ENCODE data around the gene GLIS2. TPM values are rescaled to one million over a fixed set of nuclear protein-coding genes. Genes with fewer than 3 reads are reported as not detected.

Gene GLIS2
- total and polyA plus RNA-seq, 10 of the 15 experiments (the other 5 are each of a cell fraction or from before 2014, with no cell fraction given) = 0.03 to 0.64 (median 0.18) TPM; not detected in 4

GRCh38 chr16:4288148-4288921 is 27.5 kb upstream of the GLIS2 start (continued):
- TF ChIP-seq, protein P1, sequence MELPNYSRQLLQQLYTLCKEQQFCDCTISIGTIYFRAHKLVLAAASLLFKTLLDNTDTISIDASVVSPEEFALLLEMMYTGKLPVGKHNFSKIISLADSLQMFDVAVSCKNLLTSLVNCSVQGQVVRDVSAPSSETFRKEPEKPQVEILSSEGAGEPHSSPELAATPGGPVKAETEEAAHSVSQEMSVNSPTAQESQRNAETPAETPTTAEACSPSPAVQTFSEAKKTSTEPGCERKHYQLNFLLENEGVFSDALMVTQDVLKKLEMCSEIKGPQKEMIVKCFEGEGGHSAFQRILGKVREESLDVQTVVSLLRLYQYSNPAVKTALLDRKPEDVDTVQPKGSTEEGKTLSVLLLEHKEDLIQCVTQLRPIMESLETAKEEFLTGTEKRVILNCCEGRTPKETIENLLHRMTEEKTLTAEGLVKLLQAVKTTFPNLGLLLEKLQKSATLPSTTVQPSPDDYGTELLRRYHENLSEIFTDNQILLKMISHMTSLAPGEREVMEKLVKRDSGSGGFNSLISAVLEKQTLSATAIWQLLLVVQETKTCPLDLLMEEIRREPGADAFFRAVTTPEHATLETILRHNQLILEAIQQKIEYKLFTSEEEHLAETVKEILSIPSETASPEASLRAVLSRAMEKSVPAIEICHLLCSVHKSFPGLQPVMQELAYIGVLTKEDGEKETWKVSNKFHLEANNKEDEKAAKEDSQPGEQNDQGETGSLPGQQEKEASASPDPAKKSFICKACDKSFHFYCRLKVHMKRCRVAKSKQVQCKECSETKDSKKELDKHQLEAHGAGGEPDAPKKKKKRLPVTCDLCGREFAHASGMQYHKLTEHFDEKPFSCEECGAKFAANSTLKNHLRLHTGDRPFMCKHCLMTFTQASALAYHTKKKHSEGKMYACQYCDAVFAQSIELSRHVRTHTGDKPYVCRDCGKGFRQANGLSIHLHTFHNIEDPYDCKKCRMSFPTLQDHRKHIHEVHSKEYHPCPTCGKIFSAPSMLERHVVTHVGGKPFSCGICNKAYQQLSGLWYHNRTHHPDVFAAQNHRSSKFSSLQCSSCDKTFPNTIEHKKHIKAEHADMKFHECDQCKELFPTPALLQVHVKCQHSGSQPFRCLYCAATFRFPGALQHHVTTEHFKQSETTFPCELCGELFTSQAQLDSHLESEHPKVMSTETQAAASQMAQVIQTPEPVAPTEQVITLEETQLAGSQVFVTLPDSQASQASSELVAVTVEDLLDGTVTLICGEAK (IDR thresholded peaks at IDR 0.05; ENCODE audit: borderline replicate concordance) = no peak
- no peak for TF ChIP-seq FOS (IDR thresholded peaks at IDR 0.05; ENCODE audit: borderline replicate concordance, extremely low read depth, insufficient read length)
- no peak for TF ChIP-seq TCF3 (IDR thresholded peaks at IDR 0.05; ENCODE audit: borderline replicate concordance, insufficient read depth, low read depth, low read length)
- TF ChIP-seq GATAD2B (conservative IDR thresholded peaks at IDR 0.05; ENCODE audit: low read depth) = peak; percentile 71; the same call in 1 of the 2 replicates
- TF ChIP-seq HSF1 (IDR thresholded peaks at IDR 0.05; ENCODE audit: low read depth, low read length) = no peak
